Ascending aorta (tissue), 2 donors: Measurements from ENCODE around the gene SUPV3L1. TPM values are rescaled to one million over a fixed set of nuclear protein-coding genes. Genes with fewer than 3 reads are reported as not detected.

Source experiments
- DNase-seq, 2 donors: peaks; one replicate each; pipeline ENCODE4 v3.0.0-alpha.2; 2019; ENCODE audit warnings: low spot score in 2 of 2
- H3K27ac ChIP-seq, 2 donors: fragments of 200-600 bp; sonication (generic); one replicate each; pipeline ENCODE4 v1.5.1; 2016 to 2017; ENCODE audit warnings: mild to moderate bottlenecking in 1 of 2
- H3K27me3 ChIP-seq: fragments of 200-600 bp; sonication (generic); one replicate; pipeline ENCODE4 v1.5.1; 2017
- H3K36me3 ChIP-seq, 2 donors: fragments of 200-600 bp; sonication (generic); one replicate each; pipeline ENCODE4 v1.5.1; 2016
- H3K4me1 ChIP-seq, 2 donors: fragments of 200-600 bp; sonication (generic); one replicate each; pipeline ENCODE4 v1.5.1; 2016 to 2017; ENCODE audit warnings: mild to moderate bottlenecking in 1 of 2
- H3K4me3 ChIP-seq, 2 donors: fragments of 200-600 bp; sonication (generic); one replicate each; pipeline ENCODE4 v1.5.1; 2016 to 2017; ENCODE audit warnings: mild to moderate bottlenecking in 1 of 2
- H3K9me3 ChIP-seq, 2 donors: fragments of 200-600 bp; sonication (generic); one replicate each; pipeline ENCODE4 v1.5.1; 2016
- intact Hi-C: fragments of 100-400 bp; cut with DNase I; formaldehyde crosslinking; loops from one replicate; pipeline ENCODE4 v1.15.1; 2023
- total RNA-seq: library from RNA; depleted of rRNA; stranded (reverse); fragments of >200 nt; gene quantifications from one replicate; pipeline ENCODE4 v1.1.0, GENCODE V29; 2016
- TF ChIP-seq, protein P1 (sequence below), 3 experiments: fragments of 200-600 bp in 2 of 3; fragments of 450-650 bp in 1 of 3; sonication (generic) in 2 of 3; IDR thresholded peaks; one replicate each; pipeline ENCODE4 v1.5.1; 2016 to 2019; ENCODE audit warnings: antibody characterized with exemption in 3 of 3, mild to moderate bottlenecking in 1 of 3, moderate library complexity in 1 of 3

Gene SUPV3L1
- total RNA-seq, 1 donor from 2014 or later: 4.6 TPM

GRCh38 chr10:69239136-69239535, 59.1 kb downstream of the SUPV3L1 start:
- Histone ChIP-seq H3K27me3 (no peaks in the 10 kb centered on the region), H3K27ac (no peak overlapping the region), H3K9me3 (no peaks in the 10 kb centered on the region), H3K4me1 (peaks cover 3 to 13% of the 10 kb centered on the region in 2 donors), H3K4me3 (no peak overlapping the region), H3K36me3 (no peaks in the 10 kb centered on the region)
- intact Hi-C loops: loop anchor here (5.0 kb wide), 1 partner anchor 93 kb away; no protein-coding TSS in a partner anchor
- DNase-seq: no peak
- TF ChIP-seq, protein P1, sequence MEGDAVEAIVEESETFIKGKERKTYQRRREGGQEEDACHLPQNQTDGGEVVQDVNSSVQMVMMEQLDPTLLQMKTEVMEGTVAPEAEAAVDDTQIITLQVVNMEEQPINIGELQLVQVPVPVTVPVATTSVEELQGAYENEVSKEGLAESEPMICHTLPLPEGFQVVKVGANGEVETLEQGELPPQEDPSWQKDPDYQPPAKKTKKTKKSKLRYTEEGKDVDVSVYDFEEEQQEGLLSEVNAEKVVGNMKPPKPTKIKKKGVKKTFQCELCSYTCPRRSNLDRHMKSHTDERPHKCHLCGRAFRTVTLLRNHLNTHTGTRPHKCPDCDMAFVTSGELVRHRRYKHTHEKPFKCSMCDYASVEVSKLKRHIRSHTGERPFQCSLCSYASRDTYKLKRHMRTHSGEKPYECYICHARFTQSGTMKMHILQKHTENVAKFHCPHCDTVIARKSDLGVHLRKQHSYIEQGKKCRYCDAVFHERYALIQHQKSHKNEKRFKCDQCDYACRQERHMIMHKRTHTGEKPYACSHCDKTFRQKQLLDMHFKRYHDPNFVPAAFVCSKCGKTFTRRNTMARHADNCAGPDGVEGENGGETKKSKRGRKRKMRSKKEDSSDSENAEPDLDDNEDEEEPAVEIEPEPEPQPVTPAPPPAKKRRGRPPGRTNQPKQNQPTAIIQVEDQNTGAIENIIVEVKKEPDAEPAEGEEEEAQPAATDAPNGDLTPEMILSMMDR (IDR thresholded peaks at IDR 0.05): no peak

- DNase-seq: peak in 1 of 2 donors; percentile 81
- H3K4me1 ChIP-seq: peaks cover 3 to 13% of the 10 kb centered on the region in 2 donors
- no peak overlapping the region for H3K4me3 ChIP-seq
- H3K36me3 ChIP-seq: no peaks in the 10 kb centered on the region
- TF ChIP-seq, protein P1 (IDR thresholded peaks at IDR 0.05): no peak
- no peaks in the 10 kb centered on the region for H3K9me3 ChIP-seq
- H3K27me3 ChIP-seq: no peaks in the 10 kb centered on the region
- intact Hi-C loops: loop anchor here (5.0 kb wide), 1 partner anchor 92 kb away; no protein-coding TSS in a partner anchor
- peak overlapping the region in 1 of 2 donors; percentile 25 for H3K27ac ChIP-seq
Measured at GRCh38 chr10:69239816-69240434, 59.9 kb downstream of the SUPV3L1 start.

DNA sequence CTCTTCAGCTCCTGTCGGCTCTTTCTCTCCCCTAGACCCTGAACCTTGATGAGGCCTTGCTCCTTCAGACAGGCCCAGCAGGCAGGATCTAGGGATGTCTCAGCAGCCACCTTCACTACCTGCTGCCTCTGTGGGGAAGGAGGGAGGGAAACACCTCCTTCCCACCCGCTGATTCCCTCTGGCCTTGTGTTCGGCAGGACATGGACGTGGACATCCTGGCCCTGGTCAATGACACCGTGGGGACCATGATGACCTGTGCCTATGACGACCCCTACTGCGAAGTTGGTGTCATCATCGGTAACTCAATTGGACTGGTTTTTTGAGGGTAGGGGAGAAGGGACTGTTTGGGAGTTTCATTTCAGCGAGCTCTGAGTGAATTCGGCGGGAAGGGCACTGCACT, 60.4 kb downstream of the SUPV3L1 start:
- Histone ChIP-seq H3K27me3 (no peaks in the 10 kb centered on the region), H3K36me3 (no peaks in the 10 kb centered on the region), H3K27ac (peak overlapping the region in 1 of 2 donors; percentile 25), H3K9me3 (no peaks in the 10 kb centered on the region), H3K4me1 (peaks cover 3 to 13% of the 10 kb centered on the region in 2 donors), H3K4me3 (no peak overlapping the region)
- TF ChIP-seq, protein P1 (IDR thresholded peaks at IDR 0.05): no peak
- no peak for DNase-seq
- intact Hi-C loops: no loop called here

- Histone ChIP-seq H3K4me1 (peaks cover 3 to 13% of the 10 kb centered on the region in 2 donors), H3K4me3 (no peak overlapping the region), H3K9me3 (no peaks in the 10 kb centered on the region), H3K27me3 (no peaks in the 10 kb centered on the region), H3K27ac (peak overlapping the region; percentile 24 to 30), H3K36me3 (no peaks in the 10 kb centered on the region)
- TF ChIP-seq, protein P1 (IDR thresholded peaks at IDR 0.05): no peak
- no peak for DNase-seq
- intact Hi-C loops: no loop called here
Measured at GRCh38 chr10:69241575-69241974, 61.5 kb downstream of the SUPV3L1 start.

DNA sequence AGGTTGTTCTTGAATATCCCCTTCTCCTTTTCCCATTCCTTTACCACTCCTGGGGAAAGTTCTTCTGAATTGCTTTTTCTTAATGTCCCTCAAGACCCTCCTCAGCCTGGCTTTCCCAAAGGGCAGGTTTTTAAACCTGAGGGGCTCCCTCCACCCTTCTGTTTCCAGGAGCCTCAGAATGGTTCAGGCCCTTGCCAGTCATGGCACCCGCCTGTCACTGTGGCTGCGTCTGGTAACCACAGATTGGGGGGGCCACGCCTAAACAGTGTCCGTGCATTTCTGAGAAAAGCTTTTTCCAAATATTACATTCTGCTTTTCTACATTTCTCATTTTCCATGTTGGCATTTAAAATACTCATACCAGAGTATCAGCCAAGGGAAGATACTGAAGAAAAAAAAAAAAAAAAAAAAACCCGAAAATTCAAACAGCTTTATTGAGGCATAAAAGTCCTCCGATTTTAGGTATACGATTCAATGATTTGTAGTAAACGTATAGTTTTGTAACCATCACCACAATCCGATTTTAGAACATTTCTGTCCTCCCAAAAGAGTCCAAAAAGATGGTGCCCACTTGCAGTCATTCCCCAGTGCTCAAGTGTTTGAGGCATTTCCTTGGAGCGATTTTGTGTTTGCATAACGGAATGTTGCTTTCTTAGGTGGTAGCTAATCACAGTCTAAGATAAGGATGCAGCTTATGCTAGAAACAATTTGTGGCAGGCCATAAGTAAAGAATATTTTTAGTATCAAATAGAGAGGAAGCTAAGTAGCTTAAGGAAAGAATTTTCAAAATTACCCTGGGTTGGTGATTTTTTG, 62.2 kb downstream of the SUPV3L1 start:
- Histone ChIP-seq H3K9me3 (no peaks in the 10 kb centered on the region), H3K4me3 (no peak overlapping the region), H3K36me3 (no peaks in the 10 kb centered on the region), H3K4me1 (peaks cover 3 to 13% of the 10 kb centered on the region in 2 donors), H3K27ac (peak overlapping the region; percentile 24 to 30), H3K27me3 (no peaks in the 10 kb centered on the region)
- TF ChIP-seq, protein P1 (IDR thresholded peaks at IDR 0.05): no peak
- intact Hi-C loops: no loop called here
- DNase-seq: no peak
